ENCODE results near the gene STRN3.
A peak's percentile ranks its signal among the peaks of the same experiment; 100 is the strongest.
"Not testable (repeated sequence)": the region's sequence is repeated elsewhere in the genome, so short reads cannot be mapped to it uniquely, and the experiment has no call there.

Gene STRN3

GRCh38 chr14:30966415-30967363 is 59.5 kb downstream of the STRN3 start:
- DNase-seq = no peak

- not testable (repeated sequence) for DNase-seq
Observed at GRCh38 chr14:30965861-30966260, 60.3 kb downstream of the STRN3 start.

- DNase-seq = not testable (repeated sequence)
Observed at GRCh38 chr14:30962537-30962936, 63.6 kb downstream of the STRN3 start.

- DNase-seq = no peak
Observed at GRCh38 chr14:30961330-30961729, 64.8 kb downstream of the STRN3 start.

DNA sequence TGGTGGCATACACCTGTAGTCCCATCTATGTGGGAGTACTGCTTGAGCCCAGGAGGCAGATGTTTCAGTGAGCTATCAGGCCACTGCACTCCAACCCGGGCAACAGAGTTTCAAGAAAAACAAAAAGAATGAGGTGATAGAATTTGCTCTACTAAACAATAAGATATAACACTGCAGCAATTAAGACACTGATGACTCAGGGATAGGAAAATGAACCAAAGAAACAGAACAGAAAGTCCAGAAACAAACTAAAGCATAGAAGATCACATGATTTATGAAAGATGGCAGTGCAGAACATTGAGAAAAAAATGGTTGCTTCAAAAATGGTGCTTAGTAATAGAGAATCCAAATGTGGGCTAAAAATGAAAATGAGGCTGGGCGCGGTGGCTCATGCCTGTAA is 66.0 kb downstream of the STRN3 start:
- DNase-seq = no peak

- DNase-seq = no peak
Observed at GRCh38 chr14:30958555-30959407, 67.4 kb downstream of the STRN3 start.

GRCh38 chr14:30957813-30958370 is 68.3 kb downstream of the STRN3 start:
- no peak for DNase-seq

- DNase-seq = no peak
Observed at GRCh38 chr14:30949651-30950050, 76.5 kb downstream of the STRN3 start.

DNA sequence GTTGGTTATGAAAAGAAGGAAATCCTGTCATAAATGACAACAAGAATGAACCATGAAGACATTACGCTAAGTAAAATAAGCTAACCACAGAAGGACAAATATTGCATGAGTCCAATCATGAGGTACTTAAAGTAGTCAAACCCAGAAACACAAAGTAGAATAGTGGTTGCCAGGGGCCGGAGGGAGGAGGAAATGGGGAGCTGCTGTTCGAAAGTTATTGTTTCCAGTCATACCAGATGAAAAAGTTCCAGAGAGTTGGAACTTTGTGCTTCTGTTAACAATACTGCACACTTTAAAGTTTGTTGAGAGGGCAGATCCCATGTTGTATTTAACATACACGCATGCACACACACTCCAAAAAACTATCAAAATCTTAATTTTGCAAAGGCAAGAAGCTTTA is 82.5 kb downstream of the STRN3 start:
- no peak for DNase-seq

DNA sequence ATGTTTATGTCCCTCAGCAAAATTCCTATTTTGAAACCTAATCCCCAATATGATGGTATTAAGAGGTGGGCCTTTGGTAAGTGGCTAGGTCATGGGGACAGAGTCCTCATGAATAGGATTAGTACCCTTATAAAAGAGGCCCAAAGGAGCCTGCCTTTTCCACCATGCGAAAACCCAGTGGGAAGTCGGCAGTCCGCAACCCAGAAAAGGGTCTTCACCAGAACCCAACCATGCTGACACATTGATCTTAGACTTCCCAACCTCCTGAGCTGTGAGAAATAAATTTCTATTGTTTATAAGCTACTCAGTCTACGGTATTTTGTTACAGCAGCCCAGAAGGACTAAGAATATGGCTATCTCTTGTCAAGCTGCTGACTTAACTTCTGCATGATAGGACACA is 85.3 kb downstream of the STRN3 start:
- DNase-seq = no peak

- DNase-seq = no peak
Observed at GRCh38 chr14:30938617-30939016, 87.6 kb downstream of the STRN3 start.

DNA sequence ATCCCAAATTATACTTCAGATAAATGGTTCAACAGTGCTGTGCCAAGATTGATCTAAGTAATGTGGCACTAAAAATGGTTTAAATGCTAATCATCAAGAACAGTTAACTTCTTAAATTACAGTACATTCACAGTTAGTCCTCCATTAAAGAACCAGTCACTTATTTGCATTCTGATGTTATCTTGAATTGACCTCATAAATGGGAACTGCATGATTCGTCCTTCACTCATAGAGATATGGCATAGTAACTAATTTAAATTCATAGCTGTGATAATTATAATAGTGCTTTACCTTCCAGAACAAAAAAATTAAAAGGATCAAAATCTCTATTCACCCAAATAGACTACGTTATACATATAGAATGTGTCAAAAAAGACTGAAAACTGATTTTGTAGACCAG is 90.7 kb downstream of the STRN3 start:
- no peak for DNase-seq

GRCh38 chr14:30933937-30934336 is 92.2 kb downstream of the STRN3 start:
- not testable (repeated sequence) for DNase-seq

- DNase-seq = no peak
Observed at GRCh38 chr14:30928462-30928861, 97.7 kb downstream of the STRN3 start.

GRCh38 chr14:30925254-30925653 is 100.9 kb downstream of the STRN3 start:
- DNase-seq = no peak

- no peak for DNase-seq
Observed at GRCh38 chr14:30921788-30922187, 104.4 kb downstream of the STRN3 start.

GRCh38 chr14:30921305-30921704 is 104.9 kb downstream of the STRN3 start:
- DNase-seq = no peak

DNA sequence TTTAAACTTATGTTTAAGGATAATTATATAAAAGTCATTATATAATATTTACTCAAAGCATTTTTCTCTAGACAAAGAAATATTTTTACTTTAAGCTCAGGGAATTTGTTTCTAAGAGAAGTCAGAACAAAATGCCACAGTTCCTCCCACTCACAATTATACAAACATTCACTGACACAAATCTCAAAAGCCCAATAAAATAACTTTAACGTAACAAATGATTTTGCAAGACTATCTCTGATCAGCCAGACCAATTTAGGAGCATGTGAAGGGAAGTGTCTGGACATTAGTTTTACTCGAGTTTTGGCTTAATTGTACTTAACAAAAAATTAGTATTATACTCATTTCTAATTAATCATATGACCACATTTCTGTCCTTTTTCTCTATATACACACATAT is 110.6 kb downstream of the STRN3 start:
- DNase-seq = no peak

GRCh38 chr14:30914812-30915211 is 111.4 kb downstream of the STRN3 start:
- no peak for DNase-seq

DNA sequence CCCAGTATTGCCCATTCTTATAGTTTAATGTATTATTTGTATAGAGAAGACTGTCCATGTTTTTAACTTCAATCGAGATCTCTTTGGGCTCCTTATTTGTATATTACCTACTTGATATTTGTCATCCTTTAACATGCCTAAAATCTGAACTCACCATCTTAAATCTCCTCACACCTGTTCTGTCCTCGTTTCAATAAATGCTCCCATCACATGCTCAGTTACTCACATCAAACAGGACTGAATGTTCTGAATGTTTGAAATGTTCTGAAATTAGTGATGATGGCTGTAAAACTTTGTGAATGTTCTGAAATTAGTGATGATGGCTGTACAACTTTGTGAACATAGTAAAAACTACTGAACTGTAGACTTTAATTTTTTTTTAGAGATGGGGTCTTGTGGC is 117.4 kb downstream of the STRN3 start:
- no peak for DNase-seq

DNA sequence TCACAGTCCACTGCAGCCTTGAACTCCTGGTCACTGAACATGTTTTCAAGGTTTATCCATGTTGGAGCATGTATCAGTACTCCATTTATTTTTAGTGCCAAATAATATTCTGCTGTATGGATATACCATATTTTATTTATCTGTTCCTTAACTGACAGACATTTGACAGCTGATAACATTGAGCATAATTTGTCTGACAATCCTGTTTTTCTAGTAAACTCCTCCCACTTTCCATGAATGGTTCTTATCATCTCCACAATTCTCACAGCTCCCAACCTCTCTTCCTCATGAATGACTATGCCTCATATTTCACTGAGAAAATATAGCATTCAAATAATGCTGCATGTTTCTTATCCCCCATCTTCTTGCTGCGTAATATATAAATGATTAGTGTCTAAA is 118.5 kb downstream of the STRN3 start:
- DNase-seq = no peak

DNA sequence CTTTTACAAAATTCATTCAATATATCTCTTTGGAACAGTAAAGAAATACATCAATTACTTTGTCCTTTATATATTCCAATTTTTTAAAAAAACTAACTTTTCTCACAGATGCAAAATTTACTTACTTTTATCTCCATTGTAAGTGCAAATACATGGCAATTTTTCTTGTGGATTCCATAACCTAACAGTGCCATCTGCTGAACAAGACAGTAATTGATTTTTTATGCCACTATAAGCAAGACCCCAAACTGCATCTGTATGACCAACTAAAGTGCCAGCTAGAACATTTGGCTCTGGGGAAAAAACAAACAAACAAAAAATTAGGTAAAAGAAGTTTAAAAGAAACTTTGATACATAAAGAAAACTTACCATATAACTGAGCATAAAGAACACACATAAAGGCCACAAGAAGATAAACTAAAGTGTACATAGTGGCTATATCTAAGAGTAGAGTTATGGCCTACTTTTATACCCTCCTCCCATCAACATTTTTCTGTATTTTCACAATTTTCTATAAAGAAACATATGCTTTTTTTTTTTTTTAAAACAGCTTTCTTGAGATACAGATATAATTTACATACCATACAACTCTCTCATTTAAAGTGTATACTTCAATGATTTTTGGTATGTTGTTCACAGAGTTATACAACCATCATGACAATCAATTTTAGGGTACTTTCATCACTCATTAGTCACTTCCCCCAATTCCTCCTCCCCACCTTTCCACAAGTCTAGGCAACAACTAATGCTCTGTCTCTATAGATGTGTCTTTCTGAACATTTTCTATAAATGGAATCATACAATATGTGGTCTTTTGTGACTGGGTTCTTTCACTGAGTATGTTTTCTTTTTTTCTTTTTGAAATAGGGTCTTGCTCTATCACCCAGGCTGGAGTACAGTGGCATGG is 119.2 kb downstream of the STRN3 start:
- DNase-seq = peak; percentile 46

Measured in NCI-H1105 treated with DMSO at 0.1 percent for 48 hours (cell line).